ENCODE data around the gene STAG1.

STAG1 gene

DNA sequence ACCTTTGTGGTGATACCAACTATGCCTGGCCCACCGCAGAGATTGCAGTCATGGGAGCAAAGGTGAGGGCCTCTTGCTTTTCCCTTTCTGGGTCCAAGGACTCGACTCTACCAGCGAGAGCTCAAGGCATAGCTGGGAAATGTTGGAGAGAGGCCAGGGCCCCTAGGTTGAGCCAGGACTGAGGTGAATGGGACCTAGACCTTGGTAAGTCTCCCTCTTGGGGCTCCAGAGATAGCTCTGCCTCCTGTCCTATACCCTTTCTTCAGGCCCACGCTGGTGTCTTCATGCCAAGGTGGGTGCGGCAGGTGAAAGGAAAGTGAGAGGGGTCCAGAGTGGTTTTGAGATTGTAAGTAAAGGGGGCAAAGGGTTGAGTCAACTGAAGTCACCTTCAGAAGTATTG lies 424.5 kb downstream of the STAG1 start:
- no peak for DNase-seq (ENCODE audit: low read depth)

DNA sequence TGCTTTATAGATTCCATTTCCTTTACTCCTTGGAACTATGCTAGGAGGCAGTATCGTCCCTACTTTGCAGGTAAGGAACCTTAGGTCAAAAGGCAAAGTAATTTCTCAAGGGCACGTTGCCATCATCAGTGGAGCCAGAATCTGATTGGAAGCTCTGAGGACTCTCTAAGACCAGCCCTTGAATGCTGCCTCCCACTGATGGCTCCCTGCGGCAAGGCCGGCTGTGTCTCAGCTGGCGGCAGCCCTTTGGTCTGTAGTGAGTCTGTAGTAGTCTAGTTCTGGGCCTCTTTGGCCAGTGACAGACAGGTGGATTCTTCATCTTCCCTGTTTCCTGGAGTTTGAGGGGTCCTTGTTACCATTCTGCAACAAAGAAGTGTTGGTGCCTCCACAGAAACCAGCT lies 425.9 kb downstream of the STAG1 start:
- no peak for DNase-seq (ENCODE audit: low read depth)

DNA sequence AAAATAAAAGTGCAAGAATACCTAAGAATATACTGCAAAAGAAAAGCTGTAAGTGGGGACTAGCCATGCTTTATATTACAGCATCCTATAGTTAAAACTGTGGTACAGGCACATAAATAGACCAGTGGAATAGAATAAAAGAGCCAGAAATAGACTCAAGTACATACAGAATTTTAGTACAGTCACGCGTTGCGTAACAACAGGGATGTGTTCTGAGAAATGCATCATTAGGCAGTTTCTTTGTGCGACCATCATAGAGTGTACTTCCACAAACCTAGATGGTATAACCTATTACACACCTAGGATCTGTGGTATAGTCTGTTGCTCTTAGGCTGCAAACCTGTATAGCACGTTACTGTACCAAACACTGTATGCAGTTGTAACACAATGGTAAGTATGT lies 440.2 kb downstream of the STAG1 start:
- no peak for DNase-seq (ENCODE audit: low read depth)

DNA sequence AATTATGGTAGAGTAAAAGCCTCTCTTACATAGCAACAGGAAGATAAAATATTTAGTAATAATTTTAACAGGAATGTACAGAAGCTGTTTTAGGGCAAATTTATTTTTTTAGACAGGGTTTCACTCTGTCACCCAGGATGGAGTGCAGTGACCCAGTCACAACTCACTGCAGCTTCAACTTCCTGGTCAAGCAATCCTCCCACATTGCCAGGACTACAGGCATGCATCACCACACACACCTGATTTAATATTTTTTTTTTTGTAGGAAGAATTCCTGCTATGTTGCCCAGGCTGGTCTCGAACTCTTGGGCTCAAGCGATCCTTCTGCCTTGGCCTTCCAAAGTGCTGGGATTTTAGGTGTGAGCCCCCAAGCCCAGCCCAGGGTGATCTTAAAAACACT lies 440.9 kb downstream of the STAG1 start:
- no peak for DNase-seq (ENCODE audit: low read depth)

DNA sequence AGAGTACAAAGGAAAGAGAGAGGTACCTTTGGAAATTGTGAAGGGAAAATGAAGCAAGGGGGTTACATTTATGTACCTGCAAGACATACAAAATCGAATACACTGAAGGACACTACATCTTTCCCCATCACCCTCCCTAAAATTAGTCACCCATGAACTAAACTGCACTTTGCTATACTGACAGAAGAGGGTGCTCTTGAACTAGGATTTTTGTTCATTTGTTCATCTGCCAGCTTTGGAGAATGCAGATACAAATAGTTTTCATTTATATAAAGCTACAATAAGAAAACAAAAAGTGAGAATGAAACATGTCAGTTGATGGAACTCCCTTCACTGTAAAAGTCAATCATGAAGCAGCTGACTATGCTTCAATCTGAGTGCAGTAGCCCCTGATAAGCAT lies 446.3 kb downstream of the STAG1 start:
- DNase-seq (ENCODE audit: low read depth): no peak

DNA sequence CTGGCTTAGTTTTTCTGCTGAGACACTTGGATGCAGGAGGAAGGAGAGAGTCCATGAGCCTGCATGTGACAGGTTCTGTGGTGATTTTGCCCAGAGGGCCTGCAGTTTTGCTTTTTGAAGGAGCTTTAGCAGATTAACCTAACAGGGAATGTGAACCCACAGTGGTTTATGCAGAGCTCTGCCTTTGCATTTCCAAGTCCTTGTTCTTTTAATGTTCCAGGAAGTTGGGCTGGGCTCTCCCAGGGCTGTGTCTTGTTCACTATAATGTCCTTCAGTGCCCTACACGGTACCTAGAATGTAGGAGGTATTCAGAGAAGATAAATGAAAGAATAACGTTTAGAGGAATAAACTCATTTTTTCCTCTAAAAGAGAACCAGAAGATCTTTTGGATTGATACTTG lies 451.7 kb downstream of the STAG1 start:
- DNase-seq (ENCODE audit: low read depth): no peak

DNA sequence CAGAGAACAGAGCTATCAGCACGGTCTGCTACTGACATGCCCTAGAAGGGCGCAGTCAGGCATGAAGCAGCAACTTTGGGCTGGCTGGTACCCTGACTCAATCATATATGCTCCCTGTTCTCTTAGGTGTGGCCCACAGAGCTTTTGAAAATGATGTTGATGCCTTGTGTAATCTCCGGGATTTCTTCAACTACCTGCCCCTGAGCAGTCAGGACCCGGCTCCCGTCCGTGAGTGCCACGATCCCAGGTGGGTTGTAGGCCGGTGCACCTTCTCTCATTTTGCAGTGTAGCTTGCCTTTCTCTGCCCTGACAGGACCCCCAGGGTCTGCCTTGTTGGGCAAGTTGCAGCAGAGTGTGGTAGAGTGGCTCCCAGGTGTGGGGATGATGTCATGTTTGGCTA lies 454.4 kb downstream of the STAG1 start:
- DNase-seq (ENCODE audit: low read depth): no peak

DNA sequence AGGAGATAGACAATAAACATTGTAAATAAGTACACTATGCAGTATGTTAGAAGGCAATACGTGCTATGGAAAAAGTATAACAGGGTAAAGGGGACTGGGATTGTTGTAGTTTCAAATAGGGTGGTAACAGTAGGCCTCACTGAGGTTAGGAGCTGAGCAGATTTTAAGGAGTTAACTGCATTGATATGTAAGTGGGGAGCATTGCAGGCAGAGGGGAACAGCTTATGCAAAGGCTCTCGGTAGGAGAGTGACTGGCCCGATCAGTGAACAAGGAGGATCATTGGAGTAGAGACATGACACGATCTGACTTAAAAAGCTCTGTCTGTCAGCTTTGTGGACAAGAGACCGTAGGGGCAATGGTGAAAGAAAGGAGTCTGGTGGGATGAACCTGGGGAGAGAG lies 455.2 kb downstream of the STAG1 start:
- DNase-seq (ENCODE audit: low read depth): no peak

DNA sequence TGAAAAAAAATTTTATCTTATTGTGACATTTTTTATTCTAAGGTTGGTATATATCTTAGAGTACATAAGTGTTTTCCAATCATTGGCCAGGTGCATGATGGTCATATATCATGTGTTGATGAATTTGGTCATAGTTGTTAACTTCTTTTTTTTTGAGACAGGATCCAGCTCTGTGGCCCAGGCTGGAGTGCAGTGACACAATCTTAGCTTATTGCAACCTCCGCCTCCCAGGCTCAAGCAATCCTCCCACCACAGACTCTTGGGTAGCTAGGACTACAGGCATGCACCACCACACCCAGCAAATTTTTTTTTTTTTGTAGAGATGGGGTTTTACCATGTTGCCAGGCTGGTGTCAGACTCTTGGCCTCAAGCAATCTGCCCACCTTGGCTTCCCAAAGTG lies 458.0 kb downstream of the STAG1 start:
- no peak for DNase-seq (ENCODE audit: low read depth)

DNA sequence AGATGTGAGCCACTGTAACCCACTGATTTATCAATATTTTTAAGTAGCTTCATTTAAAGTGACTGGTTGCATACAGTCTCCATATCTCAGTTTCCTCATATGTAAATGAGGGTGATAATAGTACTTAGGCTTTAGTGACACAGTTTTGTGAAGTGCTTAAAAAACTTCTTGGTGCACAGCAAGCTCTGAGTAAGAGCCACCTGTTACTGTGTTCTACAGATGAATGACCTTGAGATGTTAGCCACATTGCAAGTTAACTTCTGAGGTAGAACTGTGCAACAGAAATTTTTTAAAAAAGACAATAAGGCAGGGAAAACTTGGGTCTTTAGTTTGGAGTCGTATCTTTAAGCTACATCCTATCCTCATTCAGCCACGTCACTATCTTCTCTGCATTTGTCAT lies 458.9 kb downstream of the STAG1 start:
- no peak for DNase-seq (ENCODE audit: low read depth)

DNA sequence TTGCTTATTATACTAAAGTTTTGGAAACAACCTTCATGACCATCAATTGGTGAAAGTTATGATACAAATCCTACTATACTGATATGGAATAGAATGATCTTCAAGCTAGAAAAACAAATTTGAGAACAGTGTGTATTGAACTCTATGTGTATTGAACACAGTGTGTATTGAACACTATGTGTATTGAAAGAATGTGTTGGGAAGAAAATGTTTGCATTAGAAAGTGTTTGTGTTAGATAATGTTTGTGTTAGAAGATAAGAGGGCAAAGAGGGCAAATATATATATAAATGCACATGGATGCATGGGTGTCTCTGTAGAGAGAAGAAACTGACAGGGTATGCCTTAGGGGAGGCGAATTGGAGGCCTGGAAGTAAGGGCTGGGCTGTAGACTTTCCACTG lies 459.7 kb downstream of the STAG1 start:
- no peak for DNase-seq (ENCODE audit: low read depth)

DNA sequence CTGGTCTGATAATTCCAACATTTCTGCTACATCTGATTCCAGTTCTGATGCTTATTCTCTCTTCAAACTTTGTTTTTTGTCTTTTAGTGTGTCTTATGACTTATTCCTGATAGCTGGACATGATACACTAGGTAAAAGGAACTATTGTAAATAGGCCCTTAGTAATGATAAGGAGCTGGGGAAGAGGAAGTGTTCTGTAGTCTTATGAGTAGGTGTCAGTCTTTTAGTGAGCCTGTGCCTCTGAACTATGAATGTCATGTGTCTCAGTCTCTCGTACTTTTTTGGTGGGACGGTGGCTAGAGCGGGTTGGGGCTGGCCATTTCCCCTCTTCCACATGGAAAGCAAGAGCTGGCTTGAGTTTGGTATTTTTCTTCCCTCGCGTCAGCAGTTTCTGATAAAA lies 460.9 kb downstream of the STAG1 start:
- DNase-seq (ENCODE audit: low read depth): no peak

Data from stimulated activated CD8-positive, alpha-beta memory T cell treated with anti-CD3 and anti-CD28 coated beads, Interleukin-12 subunit alpha, Interleukin-12 subunit beta, amount 100 ng/mL, for 4 hours (primary cell).